ENCODE measurements around the gene SLC6A11.

Gene SLC6A11

DNA sequence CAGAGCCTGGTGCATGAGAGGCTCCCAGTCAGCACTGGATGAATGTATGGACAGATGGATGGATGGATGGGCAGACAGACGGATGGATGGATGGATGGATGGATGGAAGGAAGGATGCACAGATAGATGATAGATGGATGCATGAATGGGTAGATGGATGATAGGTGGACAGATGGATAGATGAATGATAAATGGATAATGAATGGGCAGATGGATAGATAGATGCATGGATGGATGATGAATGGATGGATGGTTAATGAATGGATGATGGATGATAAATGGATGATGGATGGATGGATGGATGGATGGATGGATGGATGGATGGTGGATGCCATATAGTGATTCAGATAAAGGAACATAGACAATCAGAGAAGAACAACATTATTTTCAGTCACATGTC is 71.0 kb downstream of the SLC6A11 start:
- TF ChIP-seq, protein P1, sequence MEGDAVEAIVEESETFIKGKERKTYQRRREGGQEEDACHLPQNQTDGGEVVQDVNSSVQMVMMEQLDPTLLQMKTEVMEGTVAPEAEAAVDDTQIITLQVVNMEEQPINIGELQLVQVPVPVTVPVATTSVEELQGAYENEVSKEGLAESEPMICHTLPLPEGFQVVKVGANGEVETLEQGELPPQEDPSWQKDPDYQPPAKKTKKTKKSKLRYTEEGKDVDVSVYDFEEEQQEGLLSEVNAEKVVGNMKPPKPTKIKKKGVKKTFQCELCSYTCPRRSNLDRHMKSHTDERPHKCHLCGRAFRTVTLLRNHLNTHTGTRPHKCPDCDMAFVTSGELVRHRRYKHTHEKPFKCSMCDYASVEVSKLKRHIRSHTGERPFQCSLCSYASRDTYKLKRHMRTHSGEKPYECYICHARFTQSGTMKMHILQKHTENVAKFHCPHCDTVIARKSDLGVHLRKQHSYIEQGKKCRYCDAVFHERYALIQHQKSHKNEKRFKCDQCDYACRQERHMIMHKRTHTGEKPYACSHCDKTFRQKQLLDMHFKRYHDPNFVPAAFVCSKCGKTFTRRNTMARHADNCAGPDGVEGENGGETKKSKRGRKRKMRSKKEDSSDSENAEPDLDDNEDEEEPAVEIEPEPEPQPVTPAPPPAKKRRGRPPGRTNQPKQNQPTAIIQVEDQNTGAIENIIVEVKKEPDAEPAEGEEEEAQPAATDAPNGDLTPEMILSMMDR (IDR thresholded peaks at IDR 0.05; ENCODE audit: control insufficient read depth, insufficient read depth, low read depth, low read length, missing control alignments): no peak
- no peak overlapping the region for H3K4me3 ChIP-seq (ENCODE audit: control insufficient read depth, low read depth, low read length)
- no peak for DNase-seq (ENCODE audit: low read depth)

DNA sequence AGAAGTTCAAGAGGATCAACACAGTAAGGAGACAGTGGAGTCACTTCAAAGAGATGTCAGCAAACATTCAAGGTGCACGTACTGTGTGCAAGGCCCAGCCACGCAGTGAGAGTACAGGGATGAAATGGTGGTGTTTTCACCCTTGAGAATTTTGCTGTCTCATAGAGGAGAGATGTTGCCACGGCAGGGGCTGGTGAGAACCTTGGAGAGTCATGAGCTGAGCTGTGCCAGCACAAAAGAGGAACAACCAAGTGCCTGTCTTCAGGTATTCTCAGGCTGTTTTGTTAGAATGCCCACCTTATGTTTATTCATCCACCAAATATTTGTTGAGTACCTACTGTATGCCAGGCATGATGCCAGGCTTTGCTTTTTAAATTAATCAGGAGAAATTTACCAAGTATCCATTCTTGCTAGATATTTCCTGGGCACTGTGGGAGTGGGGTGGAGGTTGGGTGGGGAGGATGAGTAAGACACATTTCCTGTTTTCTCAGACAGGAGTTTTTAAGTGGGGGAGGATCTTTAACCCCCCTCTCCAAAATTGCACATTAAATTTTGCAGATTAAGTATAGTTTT is 72.6 kb downstream of the SLC6A11 start:
- H3K4me3 ChIP-seq (ENCODE audit: control insufficient read depth, low read depth, low read length): no peak overlapping the region
- DNase-seq (ENCODE audit: low read depth): no peak
- TF ChIP-seq, protein P1 (IDR thresholded peaks at IDR 0.05; ENCODE audit: control insufficient read depth, insufficient read depth, low read depth, low read length, missing control alignments): no peak

DNA sequence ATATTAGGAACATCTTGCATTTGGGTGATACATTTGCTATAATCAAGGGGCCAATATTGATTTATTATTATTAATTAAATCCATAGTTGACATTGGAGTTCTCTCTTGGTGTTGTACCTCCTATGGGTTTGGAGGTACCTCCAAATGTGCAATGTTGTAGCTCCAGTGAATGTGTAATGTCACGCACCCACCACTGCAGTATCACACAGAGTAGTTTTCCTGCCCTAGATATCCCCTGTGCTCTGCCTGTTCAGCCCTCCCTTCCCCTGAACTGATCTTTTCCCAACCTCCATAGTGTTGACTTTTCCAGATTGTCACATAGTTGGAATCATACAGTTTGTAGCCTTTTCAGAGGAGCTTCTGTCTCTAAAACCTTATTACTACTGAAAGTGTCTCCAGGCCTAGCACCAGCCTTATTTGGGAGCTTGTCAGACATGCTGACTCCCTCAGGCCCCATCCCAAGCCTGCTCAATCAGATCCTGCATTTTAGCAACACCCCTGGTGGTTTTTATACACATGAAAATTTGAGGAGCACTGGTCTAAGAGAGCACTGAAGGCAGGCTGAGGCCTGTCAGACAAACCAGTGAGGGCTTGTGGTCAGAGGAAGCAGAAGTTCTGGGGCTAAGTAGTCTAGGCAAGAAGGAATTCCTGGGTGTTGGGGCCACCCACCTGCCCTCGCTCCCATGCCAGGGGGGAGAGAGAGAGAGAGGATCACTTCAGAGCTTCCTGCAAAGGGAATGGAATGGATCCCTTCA is 73.4 kb downstream of the SLC6A11 start:
- H3K4me3 ChIP-seq (ENCODE audit: control insufficient read depth, low read depth, low read length): no peak overlapping the region
- no peak for DNase-seq (ENCODE audit: low read depth)
- TF ChIP-seq, protein P1 (IDR thresholded peaks at IDR 0.05; ENCODE audit: control insufficient read depth, insufficient read depth, low read depth, low read length, missing control alignments): no peak

DNA sequence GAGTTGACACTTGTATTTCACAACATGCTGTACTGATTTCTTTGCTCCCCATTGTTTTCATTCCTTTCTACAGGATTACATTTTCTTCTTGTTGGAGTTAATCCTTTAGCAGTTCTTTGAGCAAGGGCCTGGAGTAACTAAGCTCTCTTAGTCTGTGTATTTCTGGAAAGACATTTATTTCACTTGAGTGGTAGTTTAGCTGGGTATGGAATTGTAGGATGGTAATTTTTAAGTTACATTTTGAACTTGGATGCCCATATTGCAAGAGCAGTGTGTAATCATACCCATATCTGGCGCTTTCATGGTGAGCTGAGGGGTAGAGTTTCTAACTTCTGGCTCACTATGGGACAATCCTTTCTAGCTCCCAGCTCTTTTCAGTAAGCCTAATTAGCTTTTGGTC is 74.6 kb downstream of the SLC6A11 start:
- DNase-seq (ENCODE audit: low read depth): no peak
- no peak overlapping the region for H3K4me3 ChIP-seq (ENCODE audit: control insufficient read depth, low read depth, low read length)
- TF ChIP-seq, protein P1 (IDR thresholded peaks at IDR 0.05; ENCODE audit: control insufficient read depth, insufficient read depth, low read depth, low read length, missing control alignments): no peak

DNA sequence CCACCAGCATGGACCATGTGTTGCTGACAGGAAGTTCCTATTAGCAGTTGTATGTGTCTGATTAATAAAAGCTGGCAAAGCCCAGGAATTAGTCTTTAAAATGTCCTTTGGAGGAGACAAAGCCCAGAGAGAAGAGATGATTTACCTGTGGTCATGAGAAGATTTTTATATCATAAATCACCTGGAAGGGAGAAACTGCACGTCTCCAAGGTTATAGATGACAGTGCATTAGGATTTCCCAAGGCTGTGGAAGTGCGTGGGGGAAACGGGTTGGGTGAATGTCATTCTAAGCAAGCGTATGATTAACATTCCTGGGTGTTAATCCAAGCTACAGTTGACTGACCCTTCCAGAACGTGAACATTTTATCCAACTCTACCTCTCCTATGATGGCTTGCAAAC is 76.6 kb downstream of the SLC6A11 start:
- TF ChIP-seq, protein P1 (IDR thresholded peaks at IDR 0.05; ENCODE audit: control insufficient read depth, insufficient read depth, low read depth, low read length, missing control alignments): no peak
- no peak for DNase-seq (ENCODE audit: low read depth)
- H3K4me3 ChIP-seq (ENCODE audit: control insufficient read depth, low read depth, low read length): no peak overlapping the region

DNA sequence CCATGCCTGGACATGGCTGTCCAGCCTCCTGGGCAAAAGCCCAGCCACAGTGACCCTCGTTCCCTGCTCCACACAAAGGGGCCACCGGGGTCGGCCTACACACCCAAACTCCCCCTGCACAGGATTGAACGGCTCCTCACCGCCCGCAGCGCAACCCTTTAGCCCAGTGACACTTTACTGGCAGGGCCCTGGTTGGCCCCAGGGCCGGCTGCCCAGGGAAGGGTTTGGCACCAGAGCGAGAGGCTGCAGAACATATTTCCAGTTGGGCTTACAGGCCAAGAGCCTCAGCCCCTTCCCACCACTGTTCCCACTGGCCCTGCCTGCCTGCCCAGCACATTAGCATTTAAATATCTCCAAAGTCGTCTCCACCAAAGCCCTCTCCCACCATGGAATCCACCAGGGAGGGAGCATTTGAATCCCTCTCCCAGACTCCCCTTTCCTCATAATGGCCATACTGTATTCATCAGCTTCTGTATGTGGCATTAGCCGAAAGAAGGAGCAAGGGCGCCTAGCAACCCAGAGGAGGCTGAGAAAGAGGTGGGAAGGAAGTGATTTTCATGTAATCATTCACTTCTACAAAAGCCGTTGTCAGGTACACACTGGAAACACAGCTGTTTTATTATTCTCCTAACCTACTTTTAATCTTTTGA is 85.4 kb downstream of the SLC6A11 start:
- TF ChIP-seq, protein P1 (IDR thresholded peaks at IDR 0.05; ENCODE audit: control insufficient read depth, insufficient read depth, low read depth, low read length, missing control alignments): no peak
- no peak for DNase-seq (ENCODE audit: low read depth)
- no peak overlapping the region for H3K4me3 ChIP-seq (ENCODE audit: control insufficient read depth, low read depth, low read length)

All from AG09309 (cell line).